ENCODE data around the gene CIROP. TPM values are rescaled to one million over a fixed set of nuclear protein-coding genes. Genes with fewer than 3 reads are reported as not detected.

The CIROP gene
- total and polyA plus RNA-seq, 2 donors (not counting 1 experiment from before 2014, with no cell fraction given), result 0.09 to 0.17 TPM

DNA sequence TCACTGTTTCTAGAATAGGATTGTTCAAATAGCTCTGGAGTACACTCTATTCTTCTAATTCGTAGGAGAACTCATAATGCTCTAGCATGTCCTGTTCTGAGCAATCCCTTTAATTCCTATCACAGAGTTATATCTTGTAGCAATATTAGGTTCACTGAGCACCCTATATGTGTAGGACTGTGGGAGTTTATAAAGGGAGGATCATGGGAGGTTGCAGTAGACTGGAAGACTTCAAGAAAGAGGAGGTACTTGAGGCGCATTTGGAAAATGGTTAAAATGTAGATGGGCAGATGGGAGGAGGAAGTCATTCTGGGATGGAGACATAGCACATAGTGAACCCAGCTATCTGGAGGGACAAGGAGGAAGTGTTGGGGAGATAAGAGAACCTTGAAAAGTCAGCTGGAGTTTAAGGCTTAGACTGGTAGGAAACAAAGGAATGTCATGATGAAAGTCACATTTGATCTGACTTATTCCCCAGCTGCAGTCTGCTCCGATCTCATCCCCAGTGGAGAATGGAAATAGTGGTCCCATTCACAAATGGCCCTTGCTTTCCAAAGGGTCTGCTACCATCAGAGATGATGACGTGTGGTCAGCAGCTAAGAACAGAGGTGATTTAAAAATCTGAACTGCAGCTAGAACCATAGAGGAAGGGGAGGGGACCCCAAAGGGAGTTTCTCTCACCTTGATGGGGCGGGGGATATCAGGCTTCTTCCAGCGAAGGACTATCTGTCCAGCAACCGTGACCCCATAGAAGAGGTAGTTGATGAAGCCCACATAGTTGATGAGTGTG, 24.4 kb upstream of the CIROP start:
- H4K20me1 ChIP-seq (ENCODE audit: control insufficient read depth, extremely low read depth, insufficient read depth, low read length), result no peaks in the 10 kb centered on the region
- H3K79me2 ChIP-seq (ENCODE audit: control insufficient read depth, insufficient read depth, low read length), result no peaks in the 10 kb centered on the region
- DNase-seq (ENCODE audit: low read depth in 2 of 2), result no peak
- H3K4me1 ChIP-seq (ENCODE audit: control insufficient read depth, extremely low read depth, insufficient read depth, low read length), result no peaks in the 10 kb centered on the region
- H2AFZ ChIP-seq (ENCODE audit: low read length), result no peak overlapping the region
- no peaks in the 10 kb centered on the region for H3K36me3 ChIP-seq (ENCODE audit: control insufficient read depth, insufficient read depth, low read length)
- H3K27ac ChIP-seq (ENCODE audit: insufficient read depth, low read length), result no peak overlapping the region
- H3K9ac ChIP-seq (ENCODE audit: insufficient read depth, low read length), result no peak overlapping the region
- no peak overlapping the region for H3K4me3 ChIP-seq (replicated peaks in 1 of 4; ENCODE audit: control extremely low read depth in 1 of 4, insufficient read depth in 1 of 4, low read depth in 3 of 4, low read length in 4 of 4)
- TF ChIP-seq, protein P1, sequence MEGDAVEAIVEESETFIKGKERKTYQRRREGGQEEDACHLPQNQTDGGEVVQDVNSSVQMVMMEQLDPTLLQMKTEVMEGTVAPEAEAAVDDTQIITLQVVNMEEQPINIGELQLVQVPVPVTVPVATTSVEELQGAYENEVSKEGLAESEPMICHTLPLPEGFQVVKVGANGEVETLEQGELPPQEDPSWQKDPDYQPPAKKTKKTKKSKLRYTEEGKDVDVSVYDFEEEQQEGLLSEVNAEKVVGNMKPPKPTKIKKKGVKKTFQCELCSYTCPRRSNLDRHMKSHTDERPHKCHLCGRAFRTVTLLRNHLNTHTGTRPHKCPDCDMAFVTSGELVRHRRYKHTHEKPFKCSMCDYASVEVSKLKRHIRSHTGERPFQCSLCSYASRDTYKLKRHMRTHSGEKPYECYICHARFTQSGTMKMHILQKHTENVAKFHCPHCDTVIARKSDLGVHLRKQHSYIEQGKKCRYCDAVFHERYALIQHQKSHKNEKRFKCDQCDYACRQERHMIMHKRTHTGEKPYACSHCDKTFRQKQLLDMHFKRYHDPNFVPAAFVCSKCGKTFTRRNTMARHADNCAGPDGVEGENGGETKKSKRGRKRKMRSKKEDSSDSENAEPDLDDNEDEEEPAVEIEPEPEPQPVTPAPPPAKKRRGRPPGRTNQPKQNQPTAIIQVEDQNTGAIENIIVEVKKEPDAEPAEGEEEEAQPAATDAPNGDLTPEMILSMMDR (conservative IDR thresholded peaks at IDR 0.05 in 1 of 2, IDR thresholded peaks at IDR 0.05 in 1 of 2; ENCODE audit: low read depth in 1 of 2, low read length in 2 of 2), result no peak
- no peak for TF ChIP-seq EZH2 (IDR thresholded peaks at IDR 0.05; ENCODE audit: low read length, missing control alignments)
- peaks cover 6% of the 10 kb centered on the region for H3K27me3 ChIP-seq (ENCODE audit: control insufficient read depth, insufficient read depth, low read length)
- no peak overlapping the region for H3K4me2 ChIP-seq (ENCODE audit: extremely low read depth, insufficient read depth, low read length)
- H3K9me3 ChIP-seq (ENCODE audit: control insufficient read depth, insufficient read depth, low read depth, low read length), result no peaks in the 10 kb centered on the region

DNA sequence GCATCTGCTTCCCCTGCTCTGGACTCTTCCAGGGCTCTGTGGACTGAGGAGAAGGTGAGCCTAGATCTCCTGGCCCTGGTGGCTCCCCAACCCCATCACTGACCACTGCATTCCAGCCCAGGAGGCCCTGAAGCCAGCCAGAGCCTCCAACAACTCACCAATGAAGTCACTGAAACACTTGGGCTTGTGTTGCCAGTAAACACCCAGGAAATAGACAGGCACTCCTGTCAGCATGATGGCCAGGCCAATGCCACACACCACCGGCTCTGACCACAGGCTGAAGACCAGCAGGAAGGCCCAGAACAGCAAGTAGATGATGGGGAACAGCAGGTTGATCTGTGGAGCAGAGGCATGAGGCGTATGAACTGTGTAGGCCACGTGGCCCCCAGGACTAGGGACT, 23.1 kb upstream of the CIROP start:
- no peaks in the 10 kb centered on the region for H3K9me3 ChIP-seq (ENCODE audit: control insufficient read depth, insufficient read depth, low read depth, low read length)
- H3K27ac ChIP-seq (ENCODE audit: insufficient read depth, low read length), result no peak overlapping the region
- TF ChIP-seq, protein P1 (conservative IDR thresholded peaks at IDR 0.05 in 1 of 2, IDR thresholded peaks at IDR 0.05 in 1 of 2; ENCODE audit: low read depth in 1 of 2, low read length in 2 of 2), result no peak
- TF ChIP-seq EZH2 (IDR thresholded peaks at IDR 0.05; ENCODE audit: low read length, missing control alignments), result no peak
- H3K36me3 ChIP-seq (ENCODE audit: control insufficient read depth, insufficient read depth, low read length), result no peaks in the 10 kb centered on the region
- no peaks in the 10 kb centered on the region for H3K79me2 ChIP-seq (ENCODE audit: control insufficient read depth, insufficient read depth, low read length)
- no peak overlapping the region for H3K4me3 ChIP-seq (replicated peaks in 1 of 4; ENCODE audit: control extremely low read depth in 1 of 4, insufficient read depth in 1 of 4, low read depth in 3 of 4, low read length in 4 of 4)
- no peak overlapping the region for H3K9ac ChIP-seq (ENCODE audit: insufficient read depth, low read length)
- no peaks in the 10 kb centered on the region for H4K20me1 ChIP-seq (ENCODE audit: control insufficient read depth, extremely low read depth, insufficient read depth, low read length)
- no peak for DNase-seq (ENCODE audit: low read depth in 2 of 2)
- no peak overlapping the region for H3K4me2 ChIP-seq (ENCODE audit: extremely low read depth, insufficient read depth, low read length)
- H3K4me1 ChIP-seq (ENCODE audit: control insufficient read depth, extremely low read depth, insufficient read depth, low read length), result no peaks in the 10 kb centered on the region
- H2AFZ ChIP-seq (ENCODE audit: low read length), result no peak overlapping the region
- peaks cover 6% of the 10 kb centered on the region for H3K27me3 ChIP-seq (ENCODE audit: control insufficient read depth, insufficient read depth, low read length)

DNA sequence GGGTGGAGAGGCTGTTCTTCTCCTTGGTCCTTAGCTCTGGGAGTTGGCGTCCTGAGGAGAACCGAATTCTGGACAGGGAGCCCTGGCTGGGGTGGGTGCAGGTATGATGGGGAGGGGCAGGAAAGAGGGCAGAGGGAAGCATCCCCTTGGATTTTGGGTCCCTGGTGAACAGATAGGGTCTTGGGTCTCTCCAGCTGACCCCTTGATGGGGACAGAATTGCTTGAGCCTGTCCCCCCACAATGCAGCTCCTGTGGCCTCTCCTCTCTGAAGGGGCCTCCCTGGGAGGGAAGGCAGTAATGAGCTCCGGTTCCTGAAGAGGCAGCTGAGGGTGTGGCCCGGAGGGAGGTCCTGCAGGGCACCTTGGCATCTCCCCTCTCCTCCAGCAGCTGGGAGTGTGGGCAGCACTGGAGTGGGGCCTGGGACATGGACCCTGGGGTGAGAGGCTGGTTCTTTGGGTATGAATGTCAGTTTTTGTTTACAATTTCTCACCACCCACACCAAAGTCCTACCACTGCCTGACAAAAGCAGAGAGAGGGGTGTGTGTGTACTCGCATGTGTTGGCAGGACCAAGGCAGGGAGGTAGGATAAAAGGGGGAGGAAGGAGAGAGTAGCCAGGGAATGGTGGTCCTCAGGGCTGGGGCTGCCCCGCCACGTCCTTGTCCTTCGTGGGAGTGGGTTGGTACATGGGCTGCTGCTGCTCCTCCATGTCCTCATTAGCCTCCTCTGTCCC, 21.9 kb upstream of the CIROP start:
- H3K27me3 ChIP-seq (ENCODE audit: control insufficient read depth, insufficient read depth, low read length), result peaks cover 6% of the 10 kb centered on the region
- H2AFZ ChIP-seq (ENCODE audit: low read length), result no peak overlapping the region
- H3K36me3 ChIP-seq (ENCODE audit: control insufficient read depth, insufficient read depth, low read length), result no peaks in the 10 kb centered on the region
- H3K27ac ChIP-seq (ENCODE audit: insufficient read depth, low read length), result no peak overlapping the region
- H3K4me1 ChIP-seq (ENCODE audit: control insufficient read depth, extremely low read depth, insufficient read depth, low read length), result no peaks in the 10 kb centered on the region
- H3K9ac ChIP-seq (ENCODE audit: insufficient read depth, low read length), result no peak overlapping the region
- no peak for DNase-seq (ENCODE audit: low read depth in 2 of 2)
- no peaks in the 10 kb centered on the region for H3K9me3 ChIP-seq (ENCODE audit: control insufficient read depth, insufficient read depth, low read depth, low read length)
- H3K4me3 ChIP-seq (replicated peaks in 1 of 4; ENCODE audit: control extremely low read depth in 1 of 4, insufficient read depth in 1 of 4, low read depth in 3 of 4, low read length in 4 of 4), result no peak overlapping the region
- TF ChIP-seq, protein P1 (conservative IDR thresholded peaks at IDR 0.05 in 1 of 2, IDR thresholded peaks at IDR 0.05 in 1 of 2; ENCODE audit: low read depth in 1 of 2, low read length in 2 of 2), result no peak
- no peak for TF ChIP-seq EZH2 (IDR thresholded peaks at IDR 0.05; ENCODE audit: low read length, missing control alignments)
- H3K79me2 ChIP-seq (ENCODE audit: control insufficient read depth, insufficient read depth, low read length), result no peaks in the 10 kb centered on the region
- no peaks in the 10 kb centered on the region for H4K20me1 ChIP-seq (ENCODE audit: control insufficient read depth, extremely low read depth, insufficient read depth, low read length)
- no peak overlapping the region for H3K4me2 ChIP-seq (ENCODE audit: extremely low read depth, insufficient read depth, low read length)

Data from fibroblast of lung (primary cell).